Endometrial microvascular endothelial cells (primary cell): ENCODE measurements around the gene TRAF7. TPM values are rescaled to one million over a fixed set of nuclear protein-coding genes. Genes with fewer than 3 reads are reported as not detected.
"Not testable (repeated sequence)": the region's sequence is repeated elsewhere in the genome, so short reads cannot be mapped to it uniquely, and the experiment has no call there.

ENCODE experiments used
- in situ Hi-C: cut with HindIII; loops from 2 replicates; pipeline ENCODE4 v1.10.0; 2017; ENCODE audit warnings: low sequenced_read_pairs, low pct_unique_long_range_greater_than_20kb; ENCODE audit errors: inconsistent ontology term
- total RNA-seq: library from RNA; depleted of rRNA; stranded (reverse); fragments of >200 nt; gene quantifications from one replicate; pipeline ENCODE4 v1.2.3, GENCODE V29; 2015; ENCODE audit errors: inconsistent ontology term

The TRAF7 gene
- total RNA-seq, 1 donor from 2014 or later: 87.3 TPM

DNA sequence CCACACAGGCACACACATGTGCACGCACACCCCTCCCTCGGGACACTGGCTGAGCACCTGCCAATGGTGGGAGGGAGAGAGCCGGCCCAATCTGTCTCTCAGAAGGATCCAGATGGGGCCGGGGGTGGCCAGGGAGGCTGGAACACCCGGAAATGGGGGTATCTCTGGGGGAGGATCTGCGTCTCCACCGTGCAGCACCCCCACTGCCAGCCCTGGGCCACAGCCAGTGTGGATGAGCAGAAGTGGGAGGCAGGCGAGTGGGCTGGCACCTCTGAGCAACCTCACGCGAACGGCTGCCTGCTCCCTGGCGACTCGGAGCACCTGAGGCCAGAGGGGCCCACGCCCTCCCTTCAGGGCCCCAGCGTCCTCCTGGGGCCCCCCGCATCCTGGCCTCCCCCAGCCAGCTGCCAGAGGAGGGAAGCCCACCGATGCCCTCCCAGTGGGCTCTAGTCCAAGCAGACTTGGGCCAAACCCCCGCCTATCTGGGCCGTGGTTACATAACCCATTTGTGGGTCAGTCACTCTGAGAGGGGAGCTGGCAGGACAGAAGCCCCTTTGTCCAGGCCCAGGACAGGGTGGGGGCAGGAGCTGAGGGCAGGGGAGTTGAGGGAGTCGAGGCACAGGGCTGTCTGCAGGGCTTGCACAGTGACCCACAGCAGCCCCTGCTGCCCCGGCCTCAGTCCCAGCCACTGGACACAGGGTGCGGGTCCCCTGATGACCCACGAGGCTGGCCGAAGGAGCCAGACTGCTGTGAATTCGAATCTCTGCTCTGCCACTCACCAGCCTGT, 35.3 kb downstream of the TRAF7 start:
- in situ Hi-C loops: no loop called here

DNA sequence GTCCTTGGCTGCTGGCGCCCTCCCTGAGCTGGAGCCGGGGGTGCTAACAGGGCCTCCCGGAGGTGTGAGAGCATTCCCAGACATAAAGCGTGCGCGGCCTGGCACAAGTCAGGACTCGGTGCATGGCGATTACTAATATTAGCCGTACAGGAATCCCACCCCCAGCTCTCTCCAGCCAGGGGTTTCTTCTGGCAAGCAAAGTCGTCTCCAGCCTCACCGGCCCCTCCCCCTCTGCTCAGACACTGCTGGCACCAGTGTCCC, 35.8 kb downstream of the TRAF7 start:
- in situ Hi-C loops: no loop called here

- in situ Hi-C loops: no loop called here
Observed at GRCh38 chr16:2194166-2194834, 38.7 kb downstream of the TRAF7 start.

DNA sequence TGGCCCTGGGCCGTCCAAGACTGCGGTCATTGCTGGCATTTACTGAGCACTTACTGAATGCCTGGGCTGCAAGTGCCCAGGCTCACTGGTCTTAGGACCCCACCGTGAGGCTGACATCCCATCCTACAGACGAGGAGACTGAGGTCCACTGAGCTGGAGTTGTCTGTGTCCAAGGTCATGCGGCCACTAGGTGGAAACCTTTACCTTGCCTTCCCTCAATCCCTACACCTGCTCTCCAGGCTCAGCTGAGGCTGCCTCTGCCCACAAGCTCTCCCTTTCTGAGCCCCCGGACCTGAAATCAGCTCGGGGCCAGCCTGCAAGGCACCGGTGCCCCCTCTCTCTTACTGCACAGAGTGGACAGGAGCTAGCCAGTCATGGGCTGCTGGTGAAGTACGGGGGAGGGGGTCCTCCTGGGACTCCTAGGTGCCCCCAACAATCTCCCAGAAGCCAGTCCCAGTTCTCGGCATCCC, 39.3 kb downstream of the TRAF7 start:
- in situ Hi-C loops: no loop called here

DNA sequence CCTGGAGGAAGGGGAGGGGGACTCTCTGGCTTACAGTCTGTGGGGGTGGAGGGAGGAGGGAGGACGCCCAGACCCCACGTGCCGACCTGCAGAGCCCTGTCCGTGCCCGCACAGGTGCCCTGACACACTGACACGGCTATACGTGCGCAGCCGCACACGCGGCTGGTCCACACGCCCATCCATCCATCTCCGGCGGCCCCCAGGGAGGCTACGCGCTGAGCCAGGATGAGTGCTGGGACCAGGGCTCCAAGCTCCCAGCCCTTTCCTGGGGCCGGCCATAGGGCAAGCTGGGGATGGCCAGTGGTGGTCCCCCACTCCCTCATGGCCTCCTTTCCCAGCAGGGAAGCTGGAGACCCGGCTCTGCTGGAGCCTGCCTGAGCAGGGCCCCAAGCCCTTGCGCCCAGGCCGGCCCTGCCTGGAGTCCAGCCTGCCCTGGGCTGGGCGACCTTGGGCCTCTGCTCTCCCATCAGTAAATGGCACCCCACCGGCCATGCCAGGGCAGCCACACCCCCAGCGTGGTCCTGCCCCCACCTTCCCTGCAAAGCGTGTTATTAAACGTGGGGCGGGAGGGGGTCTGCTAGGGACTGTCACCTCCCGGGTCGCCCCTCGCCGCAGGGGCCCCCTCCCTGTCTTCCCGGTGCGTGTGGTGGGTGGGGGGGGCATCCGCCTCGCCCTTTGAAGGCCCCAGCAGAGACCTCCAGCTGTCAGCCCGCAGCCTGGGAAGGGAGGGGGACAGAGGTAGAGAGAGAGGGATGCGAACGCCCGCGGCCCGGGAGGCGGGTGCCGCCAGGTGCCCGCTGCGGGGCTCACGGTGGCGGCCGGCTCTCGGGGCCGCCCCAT, 40.0 kb downstream of the TRAF7 start:
- in situ Hi-C loops: no loop called here

DNA sequence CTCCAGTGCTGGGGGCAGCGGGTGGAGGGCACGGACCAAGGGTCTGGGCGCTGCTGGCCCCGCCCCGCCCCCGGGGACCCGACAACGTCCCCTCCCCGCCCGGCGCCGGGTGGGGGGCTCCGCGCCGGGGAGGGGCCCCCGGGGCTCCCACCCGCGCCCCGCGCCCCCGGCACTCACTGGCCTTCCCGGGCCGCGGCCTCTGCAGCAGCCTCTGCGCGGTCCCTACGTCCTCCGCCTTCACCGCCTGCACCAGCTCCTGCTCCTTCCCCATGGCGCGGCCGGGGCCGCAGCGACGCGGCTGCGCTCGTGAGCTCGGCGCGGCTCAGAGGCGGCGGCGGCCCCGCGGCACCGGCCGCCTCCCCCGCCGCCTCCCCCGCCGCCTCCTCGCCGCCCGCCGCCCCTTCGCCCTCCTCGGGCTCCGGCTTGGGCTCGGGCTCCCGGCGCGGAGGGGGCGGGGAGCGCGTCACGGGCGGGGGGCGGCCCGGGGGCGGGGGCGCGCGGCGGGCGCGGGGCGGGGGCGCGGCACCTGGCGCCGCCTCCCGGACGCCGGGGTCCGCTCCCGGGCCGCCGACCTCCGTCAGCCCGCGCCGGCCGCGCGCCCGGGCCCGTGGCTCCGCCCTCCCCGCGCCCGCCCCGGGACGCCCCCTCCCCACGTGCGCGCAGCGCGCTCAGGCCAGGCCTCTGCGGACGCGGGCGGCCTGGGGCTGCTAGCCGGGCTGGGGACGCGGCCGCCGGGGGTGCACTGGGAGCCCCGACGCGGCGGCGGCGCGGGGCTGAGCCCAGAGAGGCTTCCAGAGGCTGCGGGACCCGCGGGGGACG, 40.8 kb downstream of the TRAF7 start, which contains the start of gene CASKIN1:
TSS of gene CASKIN1 (minus strand) at position 444 of the 819 bp plus-strand sequence. CDS start at position 271, 173 bp downstream.
- in situ Hi-C loops: no loop called here

GRCh38 chr16:2196981-2197511, 41.5 kb downstream of the TRAF7 start:
- in situ Hi-C loops: no loop called here

DNA sequence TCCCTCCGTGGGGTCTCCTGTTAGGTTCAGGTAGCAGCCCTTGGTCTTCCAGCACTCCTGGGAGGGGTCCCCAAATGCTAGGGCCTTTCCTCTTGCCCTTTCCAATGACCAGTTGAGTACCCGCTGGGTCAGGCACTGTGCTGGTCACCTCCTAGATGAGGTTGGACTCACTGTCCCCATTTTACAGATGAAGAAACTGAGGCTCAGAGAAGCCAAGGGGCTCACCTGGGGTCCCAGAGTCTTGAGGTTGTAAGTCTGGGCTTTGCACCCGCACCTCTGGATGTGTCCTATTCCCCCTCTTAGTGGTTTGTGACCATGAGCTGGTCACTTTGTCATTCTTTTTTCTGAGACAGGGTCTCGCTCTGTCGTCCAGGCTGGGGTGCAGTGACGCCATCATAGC, 42.2 kb downstream of the TRAF7 start:
- in situ Hi-C loops: no loop called here

DNA sequence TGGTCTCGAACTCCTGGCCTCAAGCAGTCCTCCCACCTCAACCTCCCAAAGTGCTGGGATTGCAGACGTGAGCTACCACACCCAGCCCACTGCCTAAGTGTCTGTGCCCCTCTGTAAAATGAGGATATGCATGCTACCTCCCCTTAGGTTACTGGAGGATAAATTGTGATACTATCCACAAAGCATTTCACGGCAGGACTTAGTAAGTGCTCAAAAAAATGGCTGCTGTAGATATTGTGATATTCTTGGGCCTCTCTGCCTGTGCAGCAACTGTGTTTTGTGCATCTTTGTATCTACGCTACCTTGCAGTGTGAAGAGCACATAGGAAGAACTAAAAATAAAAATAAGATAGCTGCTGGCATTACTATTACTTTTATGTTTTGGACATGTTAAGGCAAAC, 42.7 kb downstream of the TRAF7 start:
- in situ Hi-C loops: no loop called here

- in situ Hi-C loops: no loop called here
Observed at GRCh38 chr16:2199095-2199494, 43.5 kb downstream of the TRAF7 start.

- in situ Hi-C loops: no loop called here
Observed at GRCh38 chr16:2199621-2200139, 44.1 kb downstream of the TRAF7 start.

DNA sequence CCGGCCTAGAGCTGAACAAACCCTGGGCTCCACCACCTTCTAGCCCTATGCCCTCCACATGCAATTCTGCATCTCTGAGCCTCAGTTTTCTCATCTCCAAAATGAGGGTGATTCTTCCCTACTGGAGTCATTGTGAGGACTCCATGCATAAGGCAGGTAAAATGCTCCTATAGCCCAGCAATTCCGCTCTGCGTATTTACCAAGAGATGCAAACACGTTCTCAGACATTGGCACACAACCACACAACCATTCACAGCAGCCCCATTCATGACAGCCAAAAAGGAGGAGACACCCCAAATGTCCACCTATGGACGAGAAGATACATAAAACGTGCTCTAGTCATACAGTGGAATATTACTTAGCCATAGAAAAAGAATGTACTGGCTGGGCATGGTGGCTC, 44.7 kb downstream of the TRAF7 start:
- in situ Hi-C loops: no loop called here

- in situ Hi-C loops: not testable (repeated sequence)
Observed at GRCh38 chr16:2203119-2203688, 47.6 kb downstream of the TRAF7 start.

- in situ Hi-C loops: no loop called here
Observed at GRCh38 chr16:2204416-2205103, 49.0 kb downstream of the TRAF7 start.

DNA sequence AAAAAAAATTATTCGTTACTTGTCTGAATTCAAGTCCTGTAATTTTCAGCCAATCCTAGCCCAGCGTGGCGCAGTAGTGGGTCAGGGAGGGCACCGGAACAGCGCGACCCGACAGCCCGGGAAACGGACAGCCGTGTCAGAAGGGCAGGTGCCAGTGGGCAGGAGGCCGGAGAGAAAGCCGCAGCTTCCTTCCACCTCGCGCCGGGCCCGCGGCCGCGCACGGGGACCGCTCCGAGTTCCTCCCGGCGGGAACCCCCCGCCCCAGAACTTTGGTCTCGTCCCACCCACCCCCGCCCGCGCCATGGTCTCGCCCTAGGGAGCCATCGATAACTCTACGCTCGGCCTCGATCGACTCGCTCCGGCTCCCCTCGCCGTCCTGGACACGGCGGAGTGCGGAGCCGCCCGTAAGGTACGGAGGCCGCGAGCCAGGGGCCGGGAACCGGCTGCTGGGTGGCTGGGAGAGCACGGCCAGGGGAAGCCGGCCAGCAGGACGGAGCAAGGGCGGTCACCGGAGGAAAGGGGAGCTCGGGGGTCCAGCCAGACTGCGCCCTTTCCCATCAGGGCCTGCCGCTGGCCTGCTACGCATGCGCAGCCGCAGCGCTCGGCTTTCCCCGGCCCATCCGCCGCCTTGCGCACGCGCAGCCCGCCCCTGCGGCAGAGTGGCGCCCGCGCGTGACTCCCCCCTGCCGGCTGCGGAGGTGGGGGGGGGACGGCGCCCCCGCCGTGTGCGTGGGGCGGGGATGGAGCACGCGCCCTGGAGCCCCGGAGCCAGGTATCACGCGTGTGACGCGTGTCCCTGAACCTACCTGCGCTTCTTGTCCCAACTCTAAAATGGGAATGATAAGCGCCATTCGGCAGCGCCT, 49.8 kb downstream of the TRAF7 start, which contains the start of gene MLST8:
TSS of gene MLST8 (plus strand) at position 351 of the 863 bp plus-strand sequence. CDS start 632 bp downstream, outside the sequence.
- in situ Hi-C loops: no loop called here

- in situ Hi-C loops: no loop called here
Observed at GRCh38 chr16:2205967-2206313, 50.4 kb downstream of the TRAF7 start.

DNA sequence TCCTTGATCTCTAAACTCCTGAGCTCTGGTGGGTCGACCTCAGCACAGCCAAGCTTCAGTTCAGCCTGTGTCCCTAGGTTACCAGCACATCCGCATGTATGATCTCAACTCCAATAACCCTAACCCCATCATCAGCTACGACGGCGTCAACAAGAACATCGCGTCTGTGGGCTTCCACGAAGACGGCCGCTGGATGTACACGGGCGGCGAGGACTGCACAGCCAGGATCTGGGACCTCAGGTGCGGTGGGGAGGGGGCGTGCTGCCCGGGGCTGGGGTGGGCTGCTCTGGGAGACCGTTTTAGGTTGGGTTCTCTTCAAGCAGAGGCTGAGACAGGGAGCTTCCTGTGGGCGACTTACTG, 50.8 kb downstream of the TRAF7 start:
- in situ Hi-C loops: no loop called here
